GM15510 (cell line): Measurements from ENCODE around the gene CA14.

ENCODE experiments used
- POLR2A ChIP-seq: IDR thresholded peaks from 3 replicates; pipeline ENCODE4 v1.6.1; 2011; ENCODE audit warnings: borderline replicate concordance; ENCODE audit not compliant: insufficient read length; ENCODE audit errors: extremely low read depth

The CA14 gene

GRCh38 chr1:150236614-150237100 lies 20.9 kb upstream of the CA14 start:
- no peak for TF ChIP-seq POLR2A

DNA sequence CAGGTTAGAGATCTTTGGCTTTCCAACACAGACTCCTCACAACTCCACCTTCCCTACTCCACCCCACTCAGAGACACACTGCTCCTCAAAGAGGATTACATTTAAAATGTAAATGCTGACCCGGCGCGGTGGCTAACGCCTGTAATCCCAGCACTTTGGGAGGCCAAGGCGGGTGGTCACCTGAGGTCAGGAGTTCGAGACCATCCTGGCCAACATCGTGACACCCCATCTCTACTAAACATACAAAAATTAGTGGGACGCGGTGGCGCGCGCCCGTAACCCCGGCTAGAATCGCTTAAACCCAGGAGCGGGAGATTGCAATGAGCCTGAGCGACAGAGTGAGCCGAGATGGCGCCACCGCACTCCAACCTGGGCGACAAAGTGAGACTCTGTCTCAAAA lies 19.8 kb upstream of the CA14 start:
- TF ChIP-seq POLR2A, result no peak

- no peak for TF ChIP-seq POLR2A
These were observed 14.6 kb upstream of the CA14 start for GRCh38 chr1:150243003-150243402.

- no peak for TF ChIP-seq POLR2A
These were observed 7.6 kb upstream of the CA14 start for GRCh38 chr1:150249936-150250335.

DNA sequence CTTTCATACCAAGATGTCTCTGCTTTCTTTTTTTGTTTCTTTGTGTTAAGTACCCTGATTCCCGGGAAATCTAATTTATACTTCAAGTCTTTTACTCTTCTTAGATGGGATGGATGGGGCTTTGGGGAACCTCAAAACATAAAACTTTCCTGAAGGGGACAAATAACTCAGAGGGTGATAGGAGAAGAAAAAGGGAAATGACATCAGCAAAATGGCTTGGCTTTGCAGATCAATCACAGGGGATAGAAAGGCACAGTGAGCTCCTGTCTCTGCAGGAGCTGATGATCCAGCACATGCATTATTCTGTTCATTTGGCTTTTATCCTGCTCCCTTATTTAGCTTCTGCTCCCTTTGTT lies 1.4 kb upstream of the CA14 start:
- no peak for TF ChIP-seq POLR2A

DNA sequence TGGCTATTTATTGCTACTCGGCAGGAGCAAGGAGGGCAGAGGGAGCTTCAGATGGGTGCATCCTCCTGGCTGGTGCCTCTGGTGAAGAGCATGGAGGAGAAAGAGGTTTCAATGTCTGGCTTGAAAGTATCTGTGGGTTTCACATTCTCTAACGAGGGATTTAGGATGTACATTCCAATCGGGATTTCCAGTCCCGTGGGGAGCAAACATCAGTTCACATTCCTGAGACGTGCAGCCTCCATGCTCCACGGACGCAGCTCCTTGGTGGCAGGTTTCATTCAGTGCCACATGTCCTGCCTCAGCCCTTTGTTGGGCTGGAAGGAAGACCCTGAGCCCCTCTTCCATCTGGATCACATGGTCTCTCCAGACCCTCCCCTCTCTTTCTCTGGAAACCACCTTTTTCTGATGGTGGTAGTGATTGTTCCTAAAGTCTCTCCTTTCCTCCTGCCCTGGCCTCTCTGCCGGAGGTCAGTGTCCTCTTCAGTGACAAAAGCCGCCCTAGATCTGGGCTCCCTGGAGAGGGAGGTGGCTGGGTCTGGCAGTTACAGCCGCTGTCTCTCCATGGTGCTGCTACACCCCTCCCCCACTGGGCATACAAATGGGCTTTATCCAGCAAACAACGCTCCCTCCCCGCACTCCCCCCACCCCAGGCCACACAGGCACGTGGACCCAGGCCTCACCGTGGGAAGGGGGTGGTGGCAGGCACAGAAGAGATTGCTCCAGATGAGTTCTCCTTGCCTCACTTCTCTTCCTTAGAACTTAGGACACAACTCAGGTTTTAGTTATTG lies 826 bp upstream of the CA14 start:
- TF ChIP-seq POLR2A, result no peak

DNA sequence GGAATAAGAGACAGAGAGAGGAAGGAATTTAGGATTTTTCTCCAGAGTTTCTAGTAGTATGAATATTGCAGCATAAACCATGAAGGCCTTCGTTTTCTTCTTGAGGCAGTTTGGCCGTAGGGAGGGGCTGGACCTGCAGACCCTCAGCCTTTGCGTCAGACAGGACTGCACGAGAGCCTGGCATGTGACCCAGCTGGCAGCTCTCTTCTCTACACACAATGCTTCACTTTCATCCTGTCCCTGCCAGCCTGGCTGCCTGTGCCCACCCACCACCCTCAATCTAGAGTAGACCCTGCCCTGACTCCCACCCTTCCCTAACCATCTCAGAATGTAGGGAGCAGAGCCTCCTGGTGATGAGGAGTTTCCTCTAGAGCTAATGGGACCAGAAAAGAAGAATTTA lies 1.6 kb downstream of the CA14 start:
- no peak for TF ChIP-seq POLR2A

- no peak for TF ChIP-seq POLR2A
These were observed 2.4 kb downstream of the CA14 start for GRCh38 chr1:150259758-150260669.

- TF ChIP-seq POLR2A, result no peak
These were observed 3.8 kb downstream of the CA14 start for GRCh38 chr1:150261367-150261766.

DNA sequence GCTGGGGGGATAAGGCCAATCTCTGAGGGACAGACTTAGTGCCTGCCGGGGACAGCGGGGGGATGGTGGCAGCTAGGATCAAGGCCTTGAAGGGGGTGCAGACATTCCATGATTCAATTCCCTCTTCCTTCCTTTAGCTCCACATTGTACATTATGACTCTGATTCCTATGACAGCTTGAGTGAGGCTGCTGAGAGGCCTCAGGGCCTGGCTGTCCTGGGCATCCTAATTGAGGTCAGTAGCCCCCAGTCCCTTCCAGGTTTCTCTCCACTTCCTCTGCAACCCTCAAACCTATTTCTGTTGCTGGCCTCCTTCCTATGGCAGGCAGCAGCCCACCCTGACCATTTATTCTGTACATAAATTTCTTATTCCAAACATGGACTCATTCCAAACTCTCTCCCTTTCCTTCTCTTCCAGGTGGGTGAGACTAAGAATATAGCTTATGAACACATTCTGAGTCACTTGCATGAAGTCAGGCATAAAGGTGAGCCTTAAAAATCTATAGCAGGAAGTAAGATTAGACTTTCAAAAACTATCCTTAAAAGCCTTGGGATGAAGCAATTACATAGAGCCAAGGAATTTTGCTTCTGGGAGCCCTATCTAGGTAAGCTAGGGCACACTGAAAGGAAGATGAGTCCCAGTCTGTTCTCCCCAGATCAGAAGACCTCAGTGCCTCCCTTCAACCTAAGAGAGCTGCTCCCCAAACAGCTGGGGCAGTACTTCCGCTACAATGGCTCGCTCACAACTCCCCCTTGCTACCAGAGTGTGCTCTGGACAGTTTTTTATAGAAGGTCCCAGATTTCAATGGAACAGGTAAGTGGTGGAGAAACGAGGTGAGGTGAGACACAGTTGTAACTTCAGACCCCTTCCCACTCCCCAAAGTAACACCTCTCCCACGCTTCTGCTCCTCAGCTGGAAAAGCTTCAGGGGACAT lies 5.1 kb downstream of the CA14 start:
- no peak for TF ChIP-seq POLR2A

GRCh38 chr1:150263549-150263948 lies 6.0 kb downstream of the CA14 start:
- TF ChIP-seq POLR2A, result no peak

DNA sequence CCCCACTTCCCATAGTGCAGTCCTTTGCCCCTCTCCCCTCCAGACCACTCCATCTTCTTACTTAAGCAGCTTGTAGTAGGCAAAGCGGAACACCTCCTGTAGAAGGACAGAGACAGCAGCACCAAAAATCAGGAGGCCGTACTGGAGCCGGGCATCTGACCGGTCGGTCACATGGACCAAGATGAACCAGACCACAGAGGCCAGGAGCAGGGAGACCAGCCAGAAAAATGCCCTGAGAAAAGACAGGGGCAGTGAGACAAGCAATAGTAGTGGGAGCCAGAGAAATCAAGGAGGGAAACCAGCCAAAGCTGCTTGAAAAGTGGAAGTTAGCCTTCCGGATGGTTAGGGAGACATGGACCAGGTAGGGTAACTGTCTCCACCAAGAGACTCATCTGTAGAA lies 10.3 kb downstream of the CA14 start:
- no peak for TF ChIP-seq POLR2A

GRCh38 chr1:150268340-150268704 lies 10.7 kb downstream of the CA14 start:
- no peak for TF ChIP-seq POLR2A

DNA sequence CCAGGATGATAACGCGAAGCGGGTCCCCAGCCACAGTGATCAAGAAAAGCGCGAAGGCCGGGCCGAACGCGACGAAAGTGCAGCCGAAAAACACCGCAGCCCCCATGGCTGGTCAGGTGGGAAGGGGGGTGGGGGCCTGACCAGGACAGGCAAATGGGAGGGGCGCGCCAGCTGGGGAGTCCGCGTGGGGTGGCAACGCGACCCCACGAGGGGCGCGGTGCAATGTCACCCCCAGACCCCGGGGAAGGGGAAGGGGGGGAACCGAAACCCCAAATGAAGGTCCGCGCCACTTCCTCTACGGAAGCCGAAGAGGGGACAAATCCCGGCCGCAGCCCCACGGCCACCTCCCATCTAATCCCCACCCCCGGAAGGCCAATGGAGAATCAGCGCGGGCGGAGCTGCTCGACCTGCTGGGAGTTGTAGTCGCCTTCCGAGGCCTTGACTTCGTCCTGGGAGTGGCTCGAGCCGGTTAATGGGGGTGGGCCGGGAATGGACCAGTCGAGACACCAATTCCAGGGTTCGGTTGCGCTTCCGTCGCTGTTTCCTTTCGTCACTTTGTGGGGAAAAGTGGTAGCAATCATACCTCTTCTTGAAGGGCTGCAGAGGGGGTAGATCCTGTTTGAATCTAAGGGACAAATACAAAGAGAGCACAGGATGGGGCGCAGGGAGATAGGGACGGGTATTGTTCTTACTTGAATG lies 11.3 kb downstream of the CA14 start, which contains the start of gene APH1A:
Gene APH1A (minus strand): TSS at position 312 of the 699 bp plus-strand sequence. CDS start 206 bp downstream, at position 106.
- peak; percentile 70 for TF ChIP-seq POLR2A

DNA sequence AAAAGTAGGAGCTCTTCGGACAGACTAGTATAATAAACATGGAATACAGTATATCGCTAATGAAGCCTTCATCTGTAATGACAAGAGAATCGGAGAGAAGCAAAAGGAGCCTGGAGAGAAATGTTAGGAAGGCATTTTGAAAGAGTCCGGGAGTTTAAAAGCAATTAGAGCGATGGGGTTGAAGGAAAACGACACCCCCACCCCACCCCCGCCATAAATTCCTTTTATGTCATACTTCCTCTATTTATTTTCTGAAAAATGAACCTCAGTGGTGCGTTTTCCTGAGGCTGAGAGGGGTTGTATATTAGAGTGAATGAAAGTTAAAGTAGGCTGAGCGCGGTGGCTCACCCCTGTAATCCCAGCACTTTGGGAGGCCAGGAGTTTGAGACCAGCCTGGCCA lies 11.9 kb downstream of the CA14 start:
- TF ChIP-seq POLR2A, result no peak
